Transverse colon (tissue), 4 donors: ENCODE results near the gene ID1.

Experiments used
- CTCF ChIP-seq, 5 experiments: fragments of 200-600 bp in 3 of 5; fragments of 450-650 bp in 2 of 5; sonication (generic) in 3 of 5; IDR thresholded peaks; 1 replicate in 2 of 5; 2 replicates in 3 of 5; pipeline ENCODE4 v1.5.1; 2016 to 2017; ENCODE audit warnings: antibody characterized with exemption in 5 of 5, inconsistent platforms in 3 of 5, mild to moderate bottlenecking in 2 of 5, moderate library complexity in 1 of 5
- POLR2A ChIP-seq: fragments of 450-650 bp; IDR thresholded peaks from one replicate; pipeline ENCODE4 v1.6.1; 2016; ENCODE audit warnings: antibody characterized with exemption, mild to moderate bottlenecking, moderate library complexity
- POLR2AphosphoS5 ChIP-seq, 3 donors: sonication (generic); formaldehyde crosslinking; IDR thresholded peaks; one replicate each; pipeline ENCODE4 v1.6.1; 2016; ENCODE audit warnings: antibody characterized with exemption in 3 of 3

- TF ChIP-seq CTCF (IDR thresholded peaks at IDR 0.05) (no peak), POLR2AphosphoS5 (IDR thresholded peaks at IDR 0.05) (no peak), POLR2A (no peak)
These were observed 28.3 kb upstream of the ID1 start for GRCh38 chr20:31576751-31577150.
